CD4-positive, alpha-beta T cell (primary cell): ENCODE measurements around the gene LHX4. TPM values are rescaled to one million over a fixed set of nuclear protein-coding genes. Genes with fewer than 3 reads are reported as not detected.

Source experiments
- ATAC-seq: fragments of 200-7000 bp; cut with Tn5 transposase; one replicate; pipeline ENCODE4 v1.10.0; 2022; ENCODE audit warnings: mild to moderate bottlenecking; ENCODE audit not compliant: poor library complexity
- CTCF ChIA-PET: fragments of 350-600 bp; sonication (Branson Sonifier 250); formaldehyde crosslinking; loops from one replicate; lab custom pipeline; 2021; ENCODE audit warnings: antibody characterized with exemption, inconsistent platforms; lab: Charles Lee
- POLR2A ChIA-PET: fragments of 350-600 bp; sonication (Branson Sonifier 250); formaldehyde crosslinking; loops from one replicate; lab custom pipeline; 2021; ENCODE audit warnings: antibody characterized with exemption, inconsistent platforms; lab: Charles Lee
- DNase-seq, 14 experiments: peaks; one replicate each; pipeline ENCODE4 v3.0.0-alpha.2; 2013 to 2020; ENCODE audit warnings: mixed read lengths in 2 of 14
- H3K27ac ChIP-seq, 2 donors: one replicate each; pipeline versions ENCODE4 v1.5.1 to v1.7.0; 2013; ENCODE audit warnings: low read length in 2 of 2, low read depth in 1 of 2, mild to moderate bottlenecking in 1 of 2
- H3K27me3 ChIP-seq, 2 experiments: 1 replicate in 1 of 2; 2 replicates in 1 of 2; pipeline versions ENCODE4 v1.6.1 to v1.7.0; 2013; ENCODE audit warnings: low read length in 2 of 2, control low read depth in 1 of 2, mild to moderate bottlenecking in 1 of 2, moderate library complexity in 1 of 2; ENCODE audit not compliant: insufficient read depth in 2 of 2, control insufficient read depth in 1 of 2
- H3K36me3 ChIP-seq: one replicate; pipeline ENCODE4 v1.6.1; 2013; ENCODE audit warnings: low read length, control low read depth; ENCODE audit not compliant: insufficient read depth
- H3K4me1 ChIP-seq: one replicate; pipeline ENCODE4 v1.6.1; 2013; ENCODE audit warnings: low read length, control low read depth; ENCODE audit not compliant: insufficient read depth
- H3K4me3 ChIP-seq: one replicate; pipeline ENCODE4 v1.5.1; 2013; ENCODE audit warnings: mild to moderate bottlenecking, low read length, moderate library complexity
- H3K9me3 ChIP-seq, 2 experiments: 1 replicate in 1 of 2; 2 replicates in 1 of 2; pipeline versions ENCODE4 v1.6.1 to v1.7.0; 2013; ENCODE audit warnings: low read length in 2 of 2, mild to moderate bottlenecking in 2 of 2, control low read depth in 1 of 2, moderate library complexity in 1 of 2; ENCODE audit not compliant: control insufficient read depth in 1 of 2, insufficient read depth in 1 of 2
- H3K27ac Mint-ChIP-seq: one replicate; pipeline ENCODE4 v1.8.0; 2020; ENCODE audit warnings: mixed read lengths
- H3K27me3 Mint-ChIP-seq: one replicate; pipeline ENCODE4 v1.8.0; 2021; ENCODE audit warnings: mixed read lengths
- H3K36me3 Mint-ChIP-seq: one replicate; pipeline ENCODE4 v1.8.0; 2021; ENCODE audit warnings: low read depth, mixed read lengths
- H3K4me1 Mint-ChIP-seq: one replicate; pipeline ENCODE4 v1.8.0; 2021; ENCODE audit warnings: low read depth, mixed read lengths
- H3K4me3 Mint-ChIP-seq: one replicate; pipeline ENCODE4 v1.8.0; 2020; ENCODE audit warnings: mild to moderate bottlenecking, mixed read lengths
- H3K9me3 Mint-ChIP-seq: one replicate; pipeline ENCODE4 v1.8.0; 2020; ENCODE audit warnings: mixed read lengths
- CTCF ChIP-seq: fragments of 200-600 bp; IDR thresholded peaks from one replicate; pipeline ENCODE4 v1.8.0; 2022; ENCODE audit warnings: antibody characterized with exemption, mild to moderate bottlenecking
- intact Hi-C, 2 experiments: fragments of 100-400 bp; cut with DNase I in 1 of 2; cut with micrococcal nuclease in 1 of 2; formaldehyde crosslinking; loops; one replicate each; pipeline versions ENCODE4 v1.15.1 to v1.9.0; 2023 to 2025; cut with DNase I, micrococcal nuclease
- total RNA-seq, 174 experiments: library from RNA in 2 of 174; stranded (reverse) in 2 of 174; gene quantifications; one replicate each; pipeline ENCODE4 v1.2.3 and lab custom pipeline; 2021 to 2026

LHX4 gene
- total RNA-seq, 2 experiments from 2014 or later: 0.03 TPM; not detected in 1

GRCh38 chr1:180185281-180185680 lies 44.8 kb upstream of the LHX4 start:
- no peaks in the 10 kb centered on the region for H3K27me3 ChIP-seq
- H3K9me3 Mint-ChIP-seq: no peaks in the 10 kb centered on the region
- no peak overlapping the region for H3K4me3 Mint-ChIP-seq
- DNase-seq (no peak), ATAC-seq (no peak)
- H3K4me1 ChIP-seq: no peaks in the 10 kb centered on the region
- CTCF ChIA-PET: no interaction called here
- no peak overlapping the region for H3K4me3 ChIP-seq
- H3K36me3 ChIP-seq: peaks cover 46% of the 10 kb centered on the region
- H3K36me3 Mint-ChIP-seq: peaks cover 66% of the 10 kb centered on the region
- POLR2A ChIA-PET: no interaction called here
- no peaks in the 10 kb centered on the region for H3K9me3 ChIP-seq
- H3K27ac Mint-ChIP-seq: no peak overlapping the region
- H3K27me3 Mint-ChIP-seq: no peaks in the 10 kb centered on the region
- no peak overlapping the region for H3K27ac ChIP-seq
- intact Hi-C loops: loop anchor here in 1 of 2 experiments (5.0 to 10.0 kb wide), 2 partner anchors 230 to 292 kb away; no protein-coding TSS in a partner anchor
- TF ChIP-seq CTCF: no peak
- H3K4me1 Mint-ChIP-seq: no peaks in the 10 kb centered on the region

GRCh38 chr1:180185971-180186645 lies 44.0 kb upstream of the LHX4 start:
- no peak for ATAC-seq
- no peak overlapping the region for H3K4me3 Mint-ChIP-seq
- Histone ChIP-seq H3K9me3 (no peaks in the 10 kb centered on the region), H3K4me1 (no peaks in the 10 kb centered on the region), H3K36me3 (peaks cover 51% of the 10 kb centered on the region), H3K27ac (no peak overlapping the region), H3K4me3 (no peak overlapping the region), H3K27me3 (no peaks in the 10 kb centered on the region)
- H3K9me3 Mint-ChIP-seq: no peaks in the 10 kb centered on the region
- POLR2A ChIA-PET: no interaction called here
- CTCF ChIA-PET: no interaction called here
- no peaks in the 10 kb centered on the region for H3K27me3 Mint-ChIP-seq
- no peak for DNase-seq
- no peaks in the 10 kb centered on the region for H3K4me1 Mint-ChIP-seq
- H3K27ac Mint-ChIP-seq: no peak overlapping the region
- intact Hi-C loops: loop anchor here in 1 of 2 experiments (5.0 to 10.0 kb wide), 2 partner anchors 229 to 291 kb away; no protein-coding TSS in a partner anchor
- H3K36me3 Mint-ChIP-seq: peaks cover 69% of the 10 kb centered on the region
- TF ChIP-seq CTCF: no peak

- H3K36me3 Mint-ChIP-seq: peaks cover 74% of the 10 kb centered on the region
- H3K9me3 ChIP-seq: no peaks in the 10 kb centered on the region
Measured at GRCh38 chr1:180186831-180187230, 43.2 kb upstream of the LHX4 start.

More at GRCh38 chr1:180186831-180187230, 43.2 kb upstream of the LHX4 start:
- Histone ChIP-seq H3K27me3 (no peaks in the 10 kb centered on the region), H3K4me1 (no peaks in the 10 kb centered on the region), H3K4me3 (no peak overlapping the region), H3K27ac (no peak overlapping the region), H3K36me3 (peaks cover 51% of the 10 kb centered on the region)
- POLR2A ChIA-PET: no interaction called here
- ATAC-seq (no peak), DNase-seq (no peak)
- CTCF ChIA-PET: no interaction called here
- no peak overlapping the region for H3K27ac Mint-ChIP-seq
- no peak overlapping the region for H3K4me3 Mint-ChIP-seq
- no peak for TF ChIP-seq CTCF
- no peaks in the 10 kb centered on the region for H3K9me3 Mint-ChIP-seq
- no peaks in the 10 kb centered on the region for H3K27me3 Mint-ChIP-seq
- intact Hi-C loops: loop anchor here in 1 of 2 experiments (5.0 to 10.0 kb wide), 2 partner anchors 228 to 290 kb away; no protein-coding TSS in a partner anchor
- H3K4me1 Mint-ChIP-seq: no peaks in the 10 kb centered on the region
